HG02981 (cell line): ENCODE results near the gene THOC2.
"Not testable (repeated sequence)": the region's sequence is repeated elsewhere in the genome, so short reads cannot be mapped to it uniquely, and the experiment has no call there.

ENCODE experiments used
- ATAC-seq: cut with Tn5 transposase; IDR thresholded peaks from one replicate; pipeline ENCODE4 v1.9.1; 2021; ENCODE audit warnings: mild to moderate bottlenecking, moderate library complexity; ENCODE audit not compliant: unreplicated experiment

THOC2 gene

DNA sequence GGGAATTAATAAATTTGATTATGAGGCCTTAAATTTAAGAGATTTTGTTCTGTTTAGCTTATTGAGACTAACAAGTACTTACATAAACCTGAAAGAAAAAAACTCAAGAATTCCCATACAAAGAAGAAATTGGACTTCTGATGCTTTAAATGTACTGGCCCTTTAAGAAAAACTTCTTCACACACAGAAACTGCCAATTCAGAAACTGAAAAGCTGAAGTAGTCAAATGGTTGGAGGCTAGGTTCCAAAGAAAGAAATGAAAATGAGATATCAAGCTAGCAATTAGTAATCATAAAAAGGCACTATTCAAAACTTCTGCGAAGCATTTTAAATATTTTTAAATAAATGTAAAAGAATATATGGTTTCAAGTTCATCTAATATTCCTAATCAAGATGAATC, 151.3 kb downstream of the THOC2 start:
- ATAC-seq: no peak

DNA sequence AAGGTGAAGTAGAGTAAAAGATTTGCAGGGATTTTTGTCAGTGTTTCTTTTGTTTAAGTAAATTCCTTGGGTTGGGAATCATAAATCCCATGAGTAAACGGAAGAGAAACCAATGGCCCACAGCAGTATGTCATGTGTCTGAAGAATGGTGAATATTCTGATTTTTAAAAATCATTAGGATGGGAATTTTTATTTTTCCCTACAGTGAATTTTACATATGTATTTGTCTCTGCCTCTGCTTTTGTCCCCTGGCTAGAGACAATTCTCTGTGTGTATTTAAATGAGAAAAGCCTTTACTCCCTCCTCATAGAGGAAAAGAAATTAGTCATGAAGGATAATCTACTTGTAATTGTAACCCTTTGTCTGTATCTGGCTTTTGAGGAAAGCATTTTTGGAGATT, 152.1 kb downstream of the THOC2 start:
- ATAC-seq: no peak

DNA sequence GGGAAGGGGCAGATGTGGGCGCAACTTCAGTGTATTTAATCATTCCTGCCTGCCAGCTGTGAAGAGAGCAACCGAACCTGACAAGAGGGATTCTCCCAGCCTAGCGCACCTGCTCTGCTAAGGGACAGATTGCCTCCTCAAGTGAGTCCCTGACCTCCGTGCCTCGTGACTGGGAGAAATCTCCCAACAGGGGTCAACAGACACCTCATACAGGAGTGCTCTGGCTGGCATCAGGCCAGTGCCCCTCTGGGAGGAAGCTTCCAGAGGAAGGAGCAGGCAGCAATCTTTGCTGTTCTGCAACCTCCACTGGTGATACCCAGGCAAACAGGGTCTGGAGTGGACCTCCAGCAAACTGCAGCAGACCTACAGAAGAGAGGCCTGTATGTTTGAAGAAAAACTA, 158.8 kb downstream of the THOC2 start:
- not testable (repeated sequence) for ATAC-seq

DNA sequence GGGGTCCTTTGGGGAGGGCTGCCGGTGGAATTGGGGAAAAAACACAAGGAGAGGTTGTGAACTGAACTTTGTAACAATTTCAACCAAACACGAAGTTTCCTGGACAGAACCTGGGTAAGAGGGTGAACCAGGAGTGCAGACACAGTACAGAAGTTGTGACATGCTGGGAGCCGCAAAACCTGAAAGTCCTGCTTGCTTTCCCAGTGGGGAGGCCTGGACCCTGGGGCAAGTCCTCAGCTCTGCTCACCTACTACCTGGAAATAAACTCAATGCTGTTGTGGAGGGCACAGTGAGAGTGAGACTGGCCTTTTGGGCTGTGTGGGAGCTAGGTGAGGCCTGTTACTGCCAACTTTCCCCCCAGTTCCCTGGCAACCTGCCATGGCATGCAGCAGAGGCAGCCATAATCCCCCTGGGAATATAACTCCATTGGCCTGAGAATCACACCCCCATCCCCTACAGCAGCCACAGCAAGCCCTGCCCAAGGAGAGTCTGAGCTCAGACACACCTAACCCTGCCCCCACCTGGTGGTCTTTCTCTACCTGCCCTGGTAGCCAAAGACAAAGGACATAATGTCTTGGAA, 162.8 kb downstream of the THOC2 start:
- ATAC-seq: no peak

DNA sequence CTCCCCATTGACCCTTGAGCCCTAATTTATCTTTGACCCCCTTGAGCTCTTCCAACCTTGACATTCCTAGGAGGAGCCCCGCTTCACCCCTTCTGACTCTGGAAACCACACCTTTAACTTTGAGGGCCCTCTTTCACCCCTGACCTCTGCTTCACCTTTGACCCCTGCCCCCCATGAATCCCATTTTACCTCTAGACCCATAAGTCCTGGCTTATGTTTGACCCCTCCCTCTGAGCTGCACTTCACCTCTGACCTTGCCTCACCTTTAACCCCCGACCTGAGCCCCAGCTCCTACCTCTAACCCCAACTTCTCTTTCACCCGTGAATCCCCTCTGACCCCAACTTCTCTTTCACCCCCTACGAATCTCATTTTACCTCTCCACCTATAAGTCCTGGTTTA, 169.7 kb downstream of the THOC2 start:
- no peak for ATAC-seq

DNA sequence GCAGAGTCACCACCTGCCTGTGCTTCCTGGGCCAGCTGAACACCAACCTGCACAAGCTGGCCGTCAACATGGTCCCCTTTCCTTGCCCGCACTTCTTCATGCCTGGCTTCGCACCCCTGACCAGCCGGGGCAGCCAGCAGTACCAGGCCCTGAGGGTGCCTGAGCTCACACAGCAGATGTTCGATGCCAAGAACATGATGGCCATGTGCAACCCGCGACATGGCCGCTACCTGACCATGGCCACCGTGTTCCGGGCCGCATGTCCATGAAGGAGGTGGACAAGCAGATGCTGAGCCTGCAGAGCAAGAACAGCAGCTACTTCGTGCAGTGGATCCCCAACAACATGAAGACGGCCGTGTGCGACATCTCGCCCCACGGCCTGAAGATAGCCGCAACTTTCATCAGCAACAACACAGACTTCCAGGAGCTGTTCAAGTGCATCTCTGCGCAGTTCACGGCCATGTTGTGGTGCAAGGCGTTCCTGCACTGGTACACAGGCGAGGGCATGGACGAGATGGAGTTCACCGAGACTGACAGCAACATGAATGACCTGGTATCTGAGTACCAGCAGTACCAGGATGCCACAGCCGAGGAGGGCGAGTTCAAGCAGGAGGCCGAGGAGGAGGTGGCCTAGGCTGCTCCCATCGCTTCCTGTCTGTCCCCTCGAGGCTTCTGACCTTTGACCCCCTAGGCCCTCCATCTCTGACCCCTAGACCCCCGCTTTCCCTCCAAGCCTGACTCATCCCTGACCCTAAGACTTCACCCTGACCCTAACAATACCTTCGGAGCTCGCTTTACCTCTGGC, 170.3 kb downstream of the THOC2 start:
- no peak for ATAC-seq

DNA sequence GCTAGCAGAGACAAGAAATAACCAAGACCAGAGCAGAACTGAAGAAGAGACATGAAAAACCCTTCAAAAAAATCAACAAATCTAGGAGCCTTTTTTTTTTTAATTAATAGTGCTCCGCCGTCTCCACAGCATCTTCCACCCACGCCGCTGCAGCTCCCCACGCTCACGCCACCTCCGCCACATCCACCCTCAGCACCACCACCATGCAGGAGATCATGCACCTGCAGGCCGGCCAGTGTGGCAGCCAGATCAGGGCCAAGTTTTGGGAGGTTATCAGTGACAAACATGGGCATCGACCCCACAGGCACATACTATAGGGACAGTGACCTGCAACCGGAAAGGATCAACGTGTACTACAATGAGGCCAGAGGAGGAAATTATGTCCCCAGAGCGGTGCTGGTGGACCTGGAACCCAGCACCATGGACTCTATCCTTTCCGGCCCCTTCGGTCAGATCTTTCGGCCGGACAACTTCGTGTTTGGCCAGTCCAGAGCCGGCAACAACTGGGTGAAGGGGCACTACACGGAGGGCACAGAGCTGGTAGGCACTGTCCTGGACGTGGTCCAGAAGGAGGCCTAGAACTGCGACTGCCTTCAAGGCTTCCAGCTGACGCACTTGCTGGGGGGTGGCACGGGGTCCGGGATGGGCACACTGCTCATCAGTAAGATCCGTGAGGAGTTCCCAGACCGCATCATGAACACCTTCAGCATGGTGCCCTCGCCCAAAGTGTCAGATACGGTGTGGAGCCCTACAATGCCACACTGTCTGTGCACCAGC, 171.2 kb downstream of the THOC2 start:
- no peak for ATAC-seq

DNA sequence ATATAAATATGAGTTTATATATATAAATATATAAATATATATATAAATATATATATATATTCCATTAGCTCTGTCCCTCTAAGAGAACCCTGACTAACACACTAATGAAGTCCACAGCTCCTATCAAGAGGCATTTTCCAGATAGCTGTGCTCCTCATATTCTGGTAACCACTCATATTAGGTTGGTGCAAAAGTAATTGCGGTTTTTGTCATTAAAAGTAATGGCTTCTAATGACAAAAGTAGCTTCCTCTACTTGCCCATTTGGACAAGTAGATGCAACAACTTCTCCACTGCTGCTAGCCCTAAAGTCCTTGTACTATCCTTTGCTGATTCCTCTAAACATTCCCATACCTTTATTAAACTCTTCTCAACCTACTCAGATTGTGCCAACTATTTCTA, 182.0 kb downstream of the THOC2 start:
- no peak for ATAC-seq
